GM12878 (cell line): ENCODE data around the gene LRRFIP2. TPM values are rescaled to one million over a fixed set of nuclear protein-coding genes. Genes with fewer than 3 reads are reported as not detected.

Experiments used
- ATAC-seq: fragments of 200-7000 bp; cut with Tn5 transposase; 3 replicates; pipeline ENCODE4 v1.9.1; 2020; ENCODE audit warnings: mild to moderate bottlenecking, moderate library complexity
- BruUV-seq: library from RNA; stranded (reverse); fragments of 400-500 nt; replicated peaks from 2 replicates; lab custom pipeline; 2021; lab: Mats Ljungman, UMichigan
- CTCF ChIA-PET: fragments of 300-600 bp; sonication (Branson Sonifier 250); formaldehyde crosslinking; extraction: SDS; loops from one replicate; lab custom pipeline; 2021; ENCODE audit warnings: inconsistent platforms; lab: Yijun Ruan, JAX
- POLR2A ChIA-PET: fragments of 350-600 bp; formaldehyde crosslinking; extraction: SDS; loops from one replicate; lab custom pipeline; 2021; ENCODE audit warnings: inconsistent platforms; lab: Charles Lee
- RAD21 ChIA-PET: fragments of 300-600 bp; sonication (Branson Sonifier 250); formaldehyde crosslinking; loops from one replicate; lab custom pipeline; 2023; ENCODE audit warnings: antibody characterized with exemption; ENCODE audit not compliant: unreplicated experiment; lab: Charles Lee
- SMC1A ChIA-PET: fragments of 300-600 bp; sonication (Branson Sonifier 250); formaldehyde crosslinking; loops from one replicate; lab custom pipeline; 2023; ENCODE audit not compliant: unreplicated experiment, uncharacterized antibody; lab: Charles Lee
- DNase-seq: peaks from one replicate; pipeline ENCODE4 v3.0.0-alpha.2; 2011; ENCODE audit warnings: low read depth, low spot score
- FAIRE-seq: peaks from 3 replicates; lab custom pipeline; 2011; peaks lifted over from hg19 to GRCh38; lab: Jason Lieb, UNC
- H2AFZ ChIP-seq: 2 replicates; pipeline ENCODE4 v1.6.0; 2011; ENCODE audit warnings: low read depth, low read length, control low read depth; ENCODE audit not compliant: control insufficient read depth
- H3K27ac ChIP-seq: 2 replicates; pipeline ENCODE4 v1.5.1; 2011; ENCODE audit warnings: control low read depth; ENCODE audit not compliant: control insufficient read depth, insufficient read depth
- H3K27me3 ChIP-seq, 2 experiments: replicated peaks in 1 of 2; 2 replicates each; pipeline versions ENCODE4 v1.6.0 to v1.6.1; 2011; ENCODE audit warnings: low read length in 1 of 2; ENCODE audit not compliant: control insufficient read depth in 2 of 2, insufficient read depth in 2 of 2
- H3K36me3 ChIP-seq, 2 experiments: 2 replicates each; pipeline ENCODE4 v1.5.1; 2011; ENCODE audit warnings: low read length in 1 of 2; ENCODE audit not compliant: control insufficient read depth in 2 of 2, insufficient read depth in 2 of 2
- H3K4me1 ChIP-seq: 2 replicates; pipeline ENCODE4 v1.6.1; 2011; ENCODE audit warnings: mild to moderate bottlenecking, low read length, moderate library complexity, mixed read lengths; ENCODE audit not compliant: control insufficient read depth, insufficient read depth
- H3K4me2 ChIP-seq: 2 replicates; pipeline ENCODE4 v1.6.0; 2011; ENCODE audit warnings: control low read depth; ENCODE audit not compliant: control insufficient read depth, insufficient read depth
- H3K4me3 ChIP-seq: fragments of 200-600 bp; sonication (generic); 2 replicates; pipeline ENCODE4 v1.5.1; 2016
- H3K79me2 ChIP-seq: 2 replicates; pipeline ENCODE4 v1.6.0; 2011; ENCODE audit warnings: low read length; ENCODE audit not compliant: control insufficient read depth, insufficient read depth
- H3K9ac ChIP-seq: 2 replicates; pipeline ENCODE4 v1.8.0; 2011; ENCODE audit warnings: low read length, control low read depth, mixed read lengths; ENCODE audit not compliant: control insufficient read depth, insufficient read depth
- H3K9me3 ChIP-seq: replicated peaks from 3 replicates; pipeline ENCODE4 v1.5.1; 2011; ENCODE audit warnings: mild to moderate bottlenecking, low read length; ENCODE audit not compliant: control insufficient read depth, insufficient read depth
- H4K20me1 ChIP-seq: 2 replicates; pipeline ENCODE4 v1.6.0; 2011; ENCODE audit not compliant: control insufficient read depth, insufficient read depth
- BACH1 ChIP-seq: fragments of 450-650 bp; IDR thresholded peaks from 2 replicates; pipeline ENCODE4 v1.6.1; 2017; ENCODE audit warnings: mild to moderate bottlenecking, borderline replicate concordance
- CUX1 ChIP-seq: IDR thresholded peaks from 2 replicates; pipeline ENCODE4 v1.6.1; 2012; ENCODE audit warnings: improper control_type of control experiment, low read depth, low read length; ENCODE audit not compliant: insufficient replicate concordance
- MLLT1 ChIP-seq: fragments of 450-650 bp; IDR thresholded peaks from 2 replicates; pipeline ENCODE4 v1.6.1; 2016; ENCODE audit warnings: mild to moderate bottlenecking
- NBN ChIP-seq: fragments of 450-650 bp; IDR thresholded peaks from 2 replicates; pipeline ENCODE4 v1.6.1; 2016
- RELB ChIP-seq: fragments of 450-650 bp; IDR thresholded peaks from 2 replicates; pipeline ENCODE4 v1.6.1; 2017; ENCODE audit warnings: low read depth, mild to moderate bottlenecking, moderate library complexity
- RUNX3 ChIP-seq: IDR thresholded peaks from 2 replicates; pipeline ENCODE4 v1.6.1; 2012; ENCODE audit warnings: low read length, inconsistent platforms
- SMARCA5 ChIP-seq: fragments of 450-650 bp; IDR thresholded peaks from 2 replicates; pipeline ENCODE4 v1.6.1; 2017; ENCODE audit warnings: mild to moderate bottlenecking
- ZBTB40 ChIP-seq: fragments of 450-650 bp; IDR thresholded peaks from 2 replicates; pipeline ENCODE4 v1.6.1; 2016; ENCODE audit warnings: mild to moderate bottlenecking, moderate library complexity, borderline replicate concordance
- ZNF384 ChIP-seq: IDR thresholded peaks from 2 replicates; pipeline ENCODE4 v1.6.1; 2012; ENCODE audit warnings: low read depth, mild to moderate bottlenecking, low read length, improper control_type of control experiment, borderline replicate concordance
- WGBS: methylation state at CpG from one replicate; pipeline ENCODE4 v1.1.6; 2016; ENCODE audit warnings: low lambda C conversion rate; ENCODE audit not compliant: insufficient replicate concordance, insufficient coverage; ENCODE audit errors: missing lambda C conversion rate; 5-methylcytosine and 5-hydroxymethylcytosine counted together
- in situ Hi-C: fragments of 300-500 bp; cut with MboI; formaldehyde crosslinking; loops from 9 replicates; pipeline ENCODE4 v1.14.3; 2018; ENCODE audit warnings: mixed read lengths
- intact Hi-C: fragments of 100-400 bp; cut with micrococcal nuclease; formaldehyde crosslinking; loops from one replicate; pipeline ENCODE4 v1.14.2; 2022; ENCODE audit not compliant: unreplicated experiment
- polyA plus RNA-seq, 11 experiments: library from polyadenylated mRNA; depleted of rRNA in 4 of 11; unstranded in 6 of 11; stranded (reverse) in 5 of 11; fragments of >200 nt; fragmentation: Nextera tagmentation in 4 of 11; fragmentation: Illumina TruSeq in 1 of 11; extraction: Ambion mirVana in 4 of 11; extraction: Trizol in 1 of 11; gene quantifications; 1 replicate in 1 of 11; 2 replicates in 10 of 11; pipeline versions ENCODE4 v1.2.1 to v1.2.3, GENCODE V29; 2011 to 2016; ENCODE audit warnings: inconsistent platforms in 2 of 11, missing spikeins in 2 of 11, low read depth in 1 of 11
- total RNA-seq, 4 experiments: library from RNA; depleted of rRNA in 3 of 4; stranded (reverse); fragments of >200 nt in 3 of 4; fragmentation: Illumina TruSeq in 1 of 4; extraction: Trizol in 1 of 4; gene quantifications; 2 replicates each; pipeline versions ENCODE4 v1.2.1 to v1.2.3, GENCODE V29; 2013 to 2021

Gene LRRFIP2
- total and polyA plus RNA-seq, 10 of the 15 experiments (the other 5 are each of a cell fraction or from before 2014, with no cell fraction given): 9.7 to 46.9 (median 38.1) TPM

GRCh38 chr3:37097776-37098175, 76.6 kb downstream of the LRRFIP2 start (continued):
- no peak for TF ChIP-seq CUX1
- no peak for TF ChIP-seq BACH1
- no peak for TF ChIP-seq SMARCA5
- no peak for TF ChIP-seq RELB

- Histone ChIP-seq H3K9ac (no peak overlapping the region), H3K4me1 (no peaks in the 10 kb centered on the region), H3K4me2 (no peak overlapping the region), H3K79me2 (no peaks in the 10 kb centered on the region), H3K27ac (no peak overlapping the region), H3K27me3 (no peaks in the 10 kb centered on the region), H3K4me3 (no peak overlapping the region), H4K20me1 (no peaks in the 10 kb centered on the region), H3K36me3 (no peaks in the 10 kb centered on the region), H2AFZ (no peak overlapping the region), H3K9me3 (no peaks in the 10 kb centered on the region)
- in situ Hi-C loops: no loop called here
- ChIA-PET CTCF (interaction anchor here (1.0 kb wide), 1 partner anchor 34 kb away, joined by 3 read pairs; no protein-coding TSS in a partner anchor), SMC1A (interaction anchor here (0.7 to 2.5 kb wide), 4 partner anchors 10 to 131 kb away, joined by 3 to 6 read pairs (median 4); no protein-coding TSS in a partner anchor), POLR2A (no interaction called here), RAD21 (interaction anchor here (0.9 kb wide), 1 partner anchor 43 kb away, joined by 4 read pairs; no protein-coding TSS in a partner anchor)
- DNase-seq (no peak), FAIRE-seq (no peak), ATAC-seq (peak; percentile 65)
- 100% methylated on average over 1 of the region's 1 CpG for WGBS
- TF ChIP-seq MLLT1 (no peak), ZBTB40 (peak; percentile 53; the same call in 1 of the 2 replicates), RUNX3 (0 out of 2 replicates have a peak, but pooled peaks have one; percentile 14), ZNF384 (peak; percentile 69; the same call in 1 of the 2 replicates), NBN (no peak)
- BruUV-seq: no TSS peak
- intact Hi-C loops: no loop called here
Observed at GRCh38 chr3:37096975-37097374, 77.4 kb downstream of the LRRFIP2 start.
